Loucy (cell line): ENCODE measurements around the gene C1orf141.

ENCODE experiments used
- CTCF ChIP-seq: fragments of 200-600 bp; sonication (generic); conservative IDR thresholded peaks from 2 replicates; pipeline ENCODE4 v1.5.1; 2014; ENCODE audit warnings: mild to moderate bottlenecking, antibody characterized with exemption, low read length
- EZH2phosphoT487 ChIP-seq: fragments of 200-600 bp; IDR thresholded peaks from 2 replicates; pipeline ENCODE4 v1.6.1; 2018; ENCODE audit warnings: antibody characterized with exemption, mild to moderate bottlenecking, moderate library complexity, borderline replicate concordance

GRCh38 chr1:67058242-67058641, 76.5 kb downstream of the C1orf141 start:
- TF ChIP-seq CTCF (no peak), EZH2phosphoT487 (no peak)
